Urothelium cell line (cell line): ENCODE results near the gene NBEA.

Experiments used
- DNase-seq: peaks from one replicate; pipeline ENCODE4 v3.0.0; 2011; ENCODE audit warnings: low spot score, mixed read lengths
- FAIRE-seq: peaks from 2 replicates; lab custom pipeline; 2011; peaks lifted over from hg19 to GRCh38; lab: Jason Lieb, UNC

NBEA gene

GRCh38 chr13:35260316-35260715 lies 318.2 kb downstream of the NBEA start:
- no peak for DNase-seq
- no peak for FAIRE-seq

- DNase-seq: no peak
- FAIRE-seq: no peak
These were observed 324.3 kb downstream of the NBEA start for GRCh38 chr13:35266412-35266811.

GRCh38 chr13:35278917-35279316 lies 336.8 kb downstream of the NBEA start:
- FAIRE-seq: no peak

GRCh38 chr13:35279500-35279899 lies 337.4 kb downstream of the NBEA start:
- DNase-seq: no peak
- no peak for FAIRE-seq

More at GRCh38 chr13:35278917-35279316, 336.8 kb downstream of the NBEA start:
- DNase-seq: no peak

DNA sequence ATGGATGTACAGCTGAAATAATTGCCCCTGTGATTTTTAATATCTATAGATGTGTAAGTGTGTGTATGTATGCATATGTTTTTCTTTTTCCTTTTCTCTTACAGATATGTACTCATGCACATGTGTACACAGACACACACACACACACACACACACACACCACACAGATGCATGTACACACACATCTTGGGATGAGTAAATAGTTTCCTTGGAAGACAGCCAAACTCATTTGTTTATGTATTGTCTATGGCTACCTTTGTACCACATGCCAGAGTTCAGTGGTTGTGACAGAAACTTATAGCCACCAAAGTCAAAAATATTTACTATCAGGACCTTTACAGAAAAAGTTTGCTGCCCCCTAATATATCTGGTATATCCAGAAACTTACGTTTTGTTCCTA lies 341.8 kb downstream of the NBEA start:
- no peak for FAIRE-seq

GRCh38 chr13:35285677-35286076 lies 343.6 kb downstream of the NBEA start:
- FAIRE-seq: no peak
- no peak for DNase-seq

More for the DNA sequence above, 341.8 kb downstream of the NBEA start:
- DNase-seq: no peak

DNA sequence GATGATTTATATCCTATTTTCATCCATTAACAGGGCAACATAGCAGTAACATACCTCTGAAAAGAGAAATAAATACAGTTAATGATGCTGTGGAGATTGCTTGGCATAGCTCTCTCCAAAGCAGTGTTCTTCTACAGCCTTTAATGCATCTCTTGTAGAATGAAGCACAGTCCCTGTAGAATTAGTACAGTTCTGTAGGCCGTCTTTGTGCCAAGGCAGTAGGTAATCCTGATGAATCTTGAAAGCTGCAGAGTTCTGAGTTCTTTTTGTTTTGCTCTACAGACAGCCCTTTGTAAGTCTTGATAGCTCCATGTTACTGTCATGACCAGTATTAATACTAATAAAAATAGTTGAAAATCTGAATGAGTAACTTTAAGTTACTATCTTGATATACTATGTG lies 350.3 kb downstream of the NBEA start:
- FAIRE-seq: no peak

GRCh38 chr13:35293579-35294226 lies 351.6 kb downstream of the NBEA start:
- FAIRE-seq (no peak), DNase-seq (no peak)

More for the DNA sequence above, 350.3 kb downstream of the NBEA start:
- DNase-seq: no peak

GRCh38 chr13:35309706-35310105 lies 367.6 kb downstream of the NBEA start:
- no peak for FAIRE-seq
- DNase-seq: no peak

GRCh38 chr13:35332134-35332533 lies 390.1 kb downstream of the NBEA start:
- no peak for DNase-seq
- FAIRE-seq: no peak

- FAIRE-seq (no peak), DNase-seq (no peak)
These were observed 391.1 kb downstream of the NBEA start for GRCh38 chr13:35333157-35333556.

DNA sequence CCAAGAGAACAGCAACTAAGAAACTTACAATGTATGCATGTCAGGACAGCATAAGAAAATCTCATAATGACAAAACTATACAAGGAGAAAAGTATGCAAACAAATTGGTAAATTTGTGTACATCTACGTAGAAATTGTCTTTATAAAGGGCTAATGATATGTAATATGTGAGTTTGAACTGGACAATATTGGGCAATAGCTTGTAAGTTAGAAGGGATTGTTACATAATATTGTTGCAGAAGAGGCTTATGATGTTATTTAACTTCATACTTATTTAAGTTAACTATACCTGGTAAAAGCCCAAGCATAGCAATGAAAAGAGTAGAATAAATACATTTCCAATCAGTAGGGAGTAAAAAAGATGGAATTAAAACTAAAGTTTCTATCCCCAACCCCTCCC lies 400.4 kb downstream of the NBEA start:
- no peak for DNase-seq

GRCh38 chr13:35343417-35343816 lies 401.3 kb downstream of the NBEA start:
- DNase-seq (no peak), FAIRE-seq (no peak)

More for the DNA sequence above, 400.4 kb downstream of the NBEA start:
- no peak for FAIRE-seq

DNA sequence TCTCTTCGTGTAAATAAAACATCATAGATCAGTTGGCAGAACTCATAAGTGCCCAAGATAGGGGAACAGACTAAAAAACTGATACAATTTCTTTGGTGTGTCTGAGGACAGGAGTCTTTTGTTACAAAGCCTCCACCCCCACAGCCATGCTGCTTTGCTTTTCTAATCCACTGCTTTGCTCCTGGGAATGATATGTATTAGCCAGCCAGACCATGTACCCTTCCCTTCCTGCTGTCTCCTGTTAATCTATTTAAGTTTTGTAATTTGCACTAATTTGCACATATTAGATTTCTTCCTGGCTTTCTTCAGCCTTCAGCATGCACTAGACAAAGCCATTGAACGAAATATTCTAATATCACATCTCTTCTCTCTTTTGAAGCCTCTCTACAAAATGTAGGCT lies 403.9 kb downstream of the NBEA start:
- no peak for FAIRE-seq
- no peak for DNase-seq

DNA sequence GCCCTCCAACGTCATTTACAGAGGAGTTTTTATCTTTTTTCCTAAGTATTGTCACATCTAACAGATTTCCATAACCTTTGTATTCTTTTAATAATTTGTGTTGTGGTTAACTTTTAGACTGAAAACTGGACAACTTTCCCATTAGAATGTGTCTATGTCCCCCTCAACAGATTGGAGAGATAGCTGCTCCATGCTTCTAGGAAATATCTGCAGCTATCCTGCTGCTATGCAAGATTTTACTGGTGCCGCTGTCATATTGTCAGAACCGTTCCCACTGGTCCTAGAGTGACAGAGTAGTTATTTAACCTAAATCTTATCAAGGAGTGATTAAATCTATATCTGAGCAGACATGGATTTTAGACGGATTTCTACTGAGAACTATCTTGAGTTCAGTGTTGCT lies 404.4 kb downstream of the NBEA start:
- no peak for FAIRE-seq
- no peak for DNase-seq

GRCh38 chr13:35347679-35348205 lies 405.7 kb downstream of the NBEA start:
- FAIRE-seq: no peak
- DNase-seq: no peak

DNA sequence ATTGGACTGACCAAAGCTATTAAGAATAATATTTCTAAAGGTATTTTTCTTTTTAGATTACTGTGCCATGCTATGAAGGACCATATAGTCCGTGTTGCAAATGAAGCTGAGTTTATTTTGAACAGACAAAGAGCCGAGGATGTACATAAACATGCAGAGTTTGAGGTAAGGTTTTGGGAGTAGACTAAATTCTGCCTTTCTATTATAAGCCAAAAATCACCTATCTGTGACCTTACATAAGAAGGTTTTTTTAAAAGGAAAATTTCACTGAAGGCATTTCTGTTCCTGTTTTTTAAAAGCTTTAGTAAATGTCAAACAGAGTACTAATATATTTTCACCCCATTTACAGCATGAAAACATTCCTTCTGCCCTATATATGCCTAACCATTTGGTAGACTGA lies 407.0 kb downstream of the NBEA start:
- DNase-seq (no peak), FAIRE-seq (no peak)

GRCh38 chr13:35349673-35350278 lies 407.7 kb downstream of the NBEA start:
- DNase-seq: no peak
- no peak for FAIRE-seq

DNA sequence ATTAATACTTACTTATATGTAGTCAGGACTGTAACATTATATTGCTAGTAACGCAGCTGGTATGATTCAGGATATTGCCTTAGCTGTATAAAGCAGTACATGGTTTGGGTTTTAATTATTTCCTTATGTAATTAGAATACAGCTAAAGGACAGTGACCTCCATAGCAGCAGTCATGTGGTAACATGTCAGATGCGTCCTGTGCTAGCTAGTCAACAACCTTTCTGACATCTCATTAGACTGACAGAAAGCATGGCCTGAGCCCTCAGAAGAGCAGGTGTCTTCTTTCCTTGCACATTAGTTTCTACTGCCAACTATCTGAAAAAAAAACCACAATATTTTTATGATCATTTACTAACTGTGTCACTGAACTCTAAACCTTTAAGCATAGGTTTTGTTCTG lies 412.2 kb downstream of the NBEA start:
- no peak for DNase-seq
- no peak for FAIRE-seq

GRCh38 chr13:35354882-35355281 lies 412.8 kb downstream of the NBEA start:
- DNase-seq: no peak
- FAIRE-seq: no peak

GRCh38 chr13:35356572-35356971 lies 414.5 kb downstream of the NBEA start:
- no peak for DNase-seq

GRCh38 chr13:35365883-35366282 lies 423.8 kb downstream of the NBEA start:
- no peak for DNase-seq
- FAIRE-seq: no peak

More at GRCh38 chr13:35356572-35356971, 414.5 kb downstream of the NBEA start:
- FAIRE-seq: no peak
